ENCODE data around the gene ELK4. TPM values are rescaled to one million over a fixed set of nuclear protein-coding genes. Genes with fewer than 3 reads are reported as not detected.

Gene ELK4
- total RNA-seq, 1 donor from 2014 or later, result 95.1 TPM

DNA sequence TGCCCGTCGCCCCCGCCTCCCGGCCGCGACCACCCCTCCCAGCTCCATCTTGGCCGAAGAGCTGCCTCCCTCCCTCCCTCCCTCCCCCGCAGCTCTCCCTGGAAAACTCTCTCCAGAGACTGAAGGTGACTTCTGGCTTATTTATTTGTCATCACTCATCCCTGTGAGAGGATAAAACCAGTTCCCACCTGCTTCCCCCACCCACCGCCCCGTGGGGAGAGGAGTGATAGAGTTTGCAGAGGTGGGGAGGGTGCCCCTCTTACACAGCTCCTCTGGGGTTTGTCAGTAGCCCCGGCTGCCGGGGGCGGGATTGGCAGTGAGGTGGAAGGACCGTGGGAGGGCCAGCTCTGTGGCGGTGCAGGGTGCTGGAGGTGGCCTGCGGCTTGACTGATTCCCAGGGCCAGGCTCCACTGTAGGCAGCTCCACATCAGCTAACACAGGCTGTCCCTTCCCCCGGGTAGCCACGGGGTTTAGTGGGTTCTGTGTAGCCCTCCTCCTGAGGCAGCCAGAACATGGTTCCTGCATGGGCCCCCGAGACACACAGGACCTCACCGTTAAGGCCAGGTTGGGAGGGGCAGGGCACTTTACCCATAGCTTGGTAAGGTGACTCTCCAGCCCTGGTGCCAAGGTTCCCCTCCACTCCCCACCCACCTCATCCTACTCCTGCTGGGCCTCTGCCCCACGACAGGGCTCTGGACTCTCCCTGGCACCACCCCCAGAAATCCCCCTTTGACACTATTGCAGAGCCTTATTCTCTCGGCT is 62.2 kb downstream of the ELK4 start:
- intact Hi-C loops (cut with micrococcal nuclease), result no loop called here

DNA sequence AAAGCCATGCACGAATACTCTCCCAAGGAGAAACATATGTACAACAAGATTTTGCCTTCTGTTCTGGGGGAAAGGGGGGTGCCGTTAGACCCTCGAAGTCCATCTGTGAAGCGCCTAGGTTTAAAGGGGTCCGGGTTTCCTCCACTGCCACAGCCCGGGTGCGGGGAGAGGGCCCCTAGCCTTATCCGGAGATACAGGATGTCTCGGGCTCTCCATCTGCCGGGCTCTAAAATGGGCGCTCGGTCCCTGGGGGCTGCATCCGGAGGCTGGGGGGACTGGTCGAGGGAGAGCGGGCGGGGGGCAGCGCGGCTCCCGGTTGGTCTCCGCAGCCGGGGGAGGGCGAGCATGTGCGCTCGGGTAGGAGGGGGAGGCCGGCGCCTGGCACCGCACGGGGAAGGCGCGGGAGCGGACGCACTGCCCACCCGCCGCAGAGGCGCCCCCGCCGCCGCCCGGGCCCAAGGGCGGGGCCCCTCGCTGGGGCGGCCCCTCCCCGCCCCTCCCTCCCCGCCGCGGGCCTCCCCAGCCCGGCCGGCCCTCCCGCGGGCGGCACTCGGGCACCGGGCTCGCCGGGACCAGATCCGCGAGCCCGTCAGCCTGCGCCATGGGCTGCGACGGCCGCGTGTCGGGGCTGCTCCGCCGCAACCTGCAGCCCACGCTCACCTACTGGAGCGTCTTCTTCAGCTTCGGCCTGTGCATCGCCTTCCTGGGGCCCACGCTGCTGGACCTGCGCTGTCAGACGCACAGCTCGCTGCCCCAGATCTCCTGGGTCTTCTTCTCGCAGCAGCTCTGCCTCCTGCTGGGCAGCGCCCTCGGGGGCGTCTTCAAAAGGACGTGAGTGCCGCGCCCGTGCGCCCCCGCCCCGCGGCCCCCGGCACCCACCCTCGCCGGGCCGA is 63.1 kb downstream of the ELK4 start:
- intact Hi-C loops (cut with micrococcal nuclease), result no loop called here

DNA sequence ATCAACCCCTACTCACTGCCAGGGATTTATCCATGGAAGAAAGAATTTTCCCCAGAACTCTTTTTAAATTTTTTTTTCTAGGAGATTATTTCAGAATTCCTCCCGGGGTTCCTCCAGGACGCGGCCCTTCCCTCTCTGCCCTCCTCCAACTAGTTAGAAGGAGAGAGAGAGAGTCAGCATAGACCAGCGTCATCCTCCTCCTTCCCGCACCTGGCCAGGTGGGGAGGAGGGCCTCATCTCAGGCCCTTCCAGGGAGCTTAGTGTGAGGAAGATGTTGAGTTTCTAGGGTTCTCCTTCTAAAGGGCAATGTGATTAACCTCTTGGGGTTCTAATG is 63.7 kb downstream of the ELK4 start:
- intact Hi-C loops (cut with micrococcal nuclease), result no loop called here

DNA sequence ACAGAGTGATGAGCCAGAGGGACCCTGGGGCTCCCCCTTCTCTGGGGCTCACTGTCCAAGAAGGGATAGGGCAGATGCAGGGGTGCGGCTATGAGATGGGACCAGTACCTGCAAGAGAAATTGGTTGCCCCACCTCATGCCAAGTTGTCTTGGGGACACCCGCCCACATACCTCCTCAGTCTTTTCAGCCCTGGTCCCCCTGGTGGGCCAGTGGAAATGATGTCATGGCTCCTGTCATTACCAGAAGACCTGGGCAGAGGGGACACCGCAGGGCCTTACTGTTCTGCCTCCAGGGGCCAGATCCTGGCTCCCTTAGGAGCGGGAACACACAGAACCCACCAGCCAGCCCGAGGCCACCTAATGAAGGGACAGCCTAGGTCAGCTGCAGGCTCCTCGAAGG is 64.1 kb downstream of the ELK4 start:
- intact Hi-C loops (cut with micrococcal nuclease), result no loop called here

DNA sequence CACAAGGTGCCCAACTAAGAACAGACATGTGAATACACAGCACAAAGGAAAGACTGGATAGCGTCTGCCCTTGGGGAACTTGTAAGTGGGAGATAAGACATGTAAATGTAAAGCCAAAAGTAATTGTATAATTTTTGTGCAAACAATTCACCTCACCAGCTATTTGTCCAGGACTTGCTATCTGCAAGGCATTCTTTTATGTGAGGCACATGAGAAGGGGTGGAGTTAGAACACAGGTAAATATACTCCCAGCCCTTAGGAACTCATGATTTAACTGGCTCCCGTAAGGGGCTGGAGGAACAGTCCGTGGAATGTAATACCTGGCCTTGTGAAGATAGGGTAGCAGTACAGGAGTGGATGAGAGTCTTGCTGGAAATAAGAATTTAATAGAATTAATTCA is 66.0 kb downstream of the ELK4 start:
- intact Hi-C loops (cut with micrococcal nuclease), result no loop called here

- intact Hi-C loops (cut with micrococcal nuclease), result no loop called here
Measured at GRCh38 chr1:205563927-205564441, 67.8 kb downstream of the ELK4 start.

GRCh38 chr1:205561501-205562203 is 70.2 kb downstream of the ELK4 start:
- intact Hi-C loops (cut with micrococcal nuclease), result no loop called here

Other genes starting within 250 kb of the ELK4 start
- not detected in 2 replicates for gene LEMD1, start 210.0 kb downstream of the ELK4 start, total RNA-seq
- 0.09 TPM in 1 of 2 replicates, not detected in the other for gene BLACAT1, start 176.0 kb downstream of the ELK4 start, total RNA-seq
- gene CDK18, start 127.3 kb downstream of the ELK4 start, total RNA-seq, result 0.27 and 0.73 TPM in 2 replicates
- gene SLC45A3, start 48.5 kb upstream of the ELK4 start, total RNA-seq, result 0.16 and 0.23 TPM in 2 replicates
- gene NUCKS1, start 118.2 kb upstream of the ELK4 start, total RNA-seq, result 188 and 191 TPM in 2 replicates
- 42.1 and 44.9 TPM in 2 replicates for gene RAB29, start 143.5 kb upstream of the ELK4 start, total RNA-seq
- 19.8 and 20.5 TPM in 2 replicates for gene SLC41A1, start 181.2 kb upstream of the ELK4 start, total RNA-seq
- gene PM20D1, start 218.1 kb upstream of the ELK4 start, total RNA-seq, result 1.0 and 1.2 TPM in 2 replicates

Data from T-helper 2 cell treated with Interferon-gamma antibody and Interleukin-4, amounts not matched to agents 100 ng/mL and 5 ng/mL, for 36 hours (primary cell).